NCI-H2171 treated with DMSO at 0.1 percent for 48 hours (cell line): Measurements from ENCODE around the gene HEATR5A.
A peak's percentile ranks its signal among the peaks of the same experiment; 100 is the strongest.
"Not testable (repeated sequence)": the region's sequence is repeated elsewhere in the genome, so short reads cannot be mapped to it uniquely, and the experiment has no call there.

Experiments used
- DNase-seq: peaks from one replicate; lab custom pipeline; 2025; lab: John Stamatoyannopoulos, UW

The HEATR5A gene

GRCh38 chr14:31420319-31421111, at the start of gene HEATR5A:
Gene HEATR5A, minus strand, starts transcription at chr14:31420550. Its CDS starts 17,575 bp downstream, at chr14:31402975.
- peak; percentile 90 for DNase-seq

- DNase-seq = no peak
Measured at GRCh38 chr14:31466554-31466953, 46.2 kb upstream of the HEATR5A start.

GRCh38 chr14:31465111-31465510, 44.8 kb upstream of the HEATR5A start:
- DNase-seq = no peak

GRCh38 chr14:31462450-31462849, 42.1 kb upstream of the HEATR5A start:
- not testable (repeated sequence) for DNase-seq

GRCh38 chr14:31461545-31461944, 41.2 kb upstream of the HEATR5A start:
- no peak for DNase-seq

- DNase-seq = no peak
Measured at GRCh38 chr14:31457665-31458659, 37.6 kb upstream of the HEATR5A start.

GRCh38 chr14:31456841-31457664, 36.7 kb upstream of the HEATR5A start, which contains the start of gene DTD2:
Gene DTD2, minus strand, starts transcription at chr14:31457506. Its CDS starts 113 bp downstream, at chr14:31457393.
- DNase-seq = peak; percentile 94

GRCh38 chr14:31449971-31450610, 29.7 kb upstream of the HEATR5A start:
- peak; percentile 37 for DNase-seq

GRCh38 chr14:31449136-31449535, 28.8 kb upstream of the HEATR5A start:
- no peak for DNase-seq

GRCh38 chr14:31445703-31446102, 25.4 kb upstream of the HEATR5A start:
- DNase-seq = no peak

- no peak for DNase-seq
Measured at GRCh38 chr14:31442284-31442683, 21.9 kb upstream of the HEATR5A start.

GRCh38 chr14:31441273-31442111, 21.1 kb upstream of the HEATR5A start:
- no peak for DNase-seq

- DNase-seq = no peak
Measured at GRCh38 chr14:31440280-31440679, 19.9 kb upstream of the HEATR5A start.

GRCh38 chr14:31439561-31439960, 19.2 kb upstream of the HEATR5A start:
- no peak for DNase-seq

- DNase-seq = not testable (repeated sequence)
Measured at GRCh38 chr14:31437045-31437691, 16.8 kb upstream of the HEATR5A start.

GRCh38 chr14:31435276-31435675, 14.9 kb upstream of the HEATR5A start:
- DNase-seq = peak; percentile 45

- no peak for DNase-seq
Measured at GRCh38 chr14:31430634-31431264, 10.4 kb upstream of the HEATR5A start.

- DNase-seq = no peak
Measured at GRCh38 chr14:31429791-31430190, 9.4 kb upstream of the HEATR5A start.

- DNase-seq = no peak
Measured at GRCh38 chr14:31428011-31428410, 7.7 kb upstream of the HEATR5A start.
